Neural crest cell (in vitro differentiated cells): Measurements from ENCODE around the gene KNCN. TPM values are rescaled to one million over a fixed set of nuclear protein-coding genes. Genes with fewer than 3 reads are reported as not detected.
A peak's percentile ranks its signal among the peaks of the same experiment; 100 is the strongest.

Experiments
- DNase-seq: peaks from one replicate; pipeline ENCODE4 v3.0.0; 2021; ENCODE audit warnings: low read depth, mixed read lengths, low spot score
- H3K27ac Mint-ChIP-seq: one replicate; pipeline ENCODE4 v1.8.0; 2021; ENCODE audit warnings: mild to moderate bottlenecking, mixed read lengths; ENCODE audit not compliant: unreplicated experiment
- H3K27me3 Mint-ChIP-seq: 2 replicates; pipeline ENCODE4 v1.8.0; 2021; ENCODE audit warnings: low read depth, mild to moderate bottlenecking, mixed read lengths
- H3K36me3 Mint-ChIP-seq: 2 replicates; pipeline ENCODE4 v1.8.0; 2021; ENCODE audit warnings: low read depth, mild to moderate bottlenecking, mixed read lengths
- H3K4me1 Mint-ChIP-seq: 2 replicates; pipeline ENCODE4 v1.8.0; 2021; ENCODE audit warnings: mixed read lengths
- H3K4me3 Mint-ChIP-seq: one replicate; pipeline ENCODE4 v1.8.0; 2021; ENCODE audit warnings: mild to moderate bottlenecking, mixed read lengths
- H3K9me3 Mint-ChIP-seq: 2 replicates; pipeline ENCODE4 v1.8.0; 2021; ENCODE audit warnings: mixed read lengths
- CTCF ChIP-seq: fragments of 200-600 bp; sonication (generic); conservative IDR thresholded peaks from 2 replicates; pipeline ENCODE4 v1.5.0; 2021; ENCODE audit warnings: antibody characterized with exemption, mild to moderate bottlenecking
- total RNA-seq: library from RNA; stranded (reverse); gene quantifications from 2 replicates; pipeline ENCODE4 v1.2.1, GENCODE V29; 2021

The KNCN gene
- total RNA-seq, 1 donor from 2014 or later, result not detected

- no peak for DNase-seq
- H3K27me3 Mint-ChIP-seq, result peaks cover 74% of the 10 kb centered on the region
- H3K27ac Mint-ChIP-seq, result no peak overlapping the region
- no peak overlapping the region for H3K4me3 Mint-ChIP-seq
- peaks cover 8% of the 10 kb centered on the region for H3K9me3 Mint-ChIP-seq
- H3K36me3 Mint-ChIP-seq, result no peaks in the 10 kb centered on the region
- no peak for TF ChIP-seq CTCF
- peaks cover 4% of the 10 kb centered on the region for H3K4me1 Mint-ChIP-seq
These were observed 14.9 kb downstream of the KNCN start for GRCh38 chr1:46536527-46536926.

- TF ChIP-seq CTCF, result peak; percentile 50
- H3K36me3 Mint-ChIP-seq, result no peaks in the 10 kb centered on the region
- H3K9me3 Mint-ChIP-seq, result peaks cover 8% of the 10 kb centered on the region
- H3K4me1 Mint-ChIP-seq, result peaks cover 4% of the 10 kb centered on the region
- no peak for DNase-seq
- H3K27me3 Mint-ChIP-seq, result peaks cover 71% of the 10 kb centered on the region
- H3K4me3 Mint-ChIP-seq, result no peak overlapping the region
- no peak overlapping the region for H3K27ac Mint-ChIP-seq
These were observed 16.4 kb downstream of the KNCN start for GRCh38 chr1:46535063-46535462.

GRCh38 chr1:46533179-46533864, 18.1 kb downstream of the KNCN start:
- H3K9me3 Mint-ChIP-seq, result peaks cover 8% of the 10 kb centered on the region

GRCh38 chr1:46532498-46533178, 18.8 kb downstream of the KNCN start:
- peak; percentile 74 for DNase-seq
- Mint-ChIP-seq H3K9me3 (peaks cover 8% of the 10 kb centered on the region), H3K4me1 (peaks cover 12% of the 10 kb centered on the region), H3K27ac (no peak overlapping the region), H3K4me3 (no peak overlapping the region), H3K27me3 (peaks cover 80% of the 10 kb centered on the region), H3K36me3 (no peaks in the 10 kb centered on the region)
- peak; percentile 80 for TF ChIP-seq CTCF

More at GRCh38 chr1:46533179-46533864, 18.1 kb downstream of the KNCN start:
- peak; percentile 36 for DNase-seq
- peak overlapping the region; percentile 80 for H3K4me3 Mint-ChIP-seq
- no peak for TF ChIP-seq CTCF
- H3K27ac Mint-ChIP-seq, result no peak overlapping the region
- H3K27me3 Mint-ChIP-seq, result peaks cover 76% of the 10 kb centered on the region
- H3K36me3 Mint-ChIP-seq, result no peaks in the 10 kb centered on the region
- peaks cover 5% of the 10 kb centered on the region for H3K4me1 Mint-ChIP-seq

GRCh38 chr1:46532095-46532494, 19.4 kb downstream of the KNCN start:
- Mint-ChIP-seq H3K27me3 (peaks cover 81% of the 10 kb centered on the region), H3K27ac (no peak overlapping the region), H3K4me3 (no peak overlapping the region)

More at GRCh38 chr1:46532095-46532494, 19.4 kb downstream of the KNCN start:
- peaks cover 17% of the 10 kb centered on the region for H3K4me1 Mint-ChIP-seq
- no peak for DNase-seq
- TF ChIP-seq CTCF, result no peak
- peaks cover 7% of the 10 kb centered on the region for H3K9me3 Mint-ChIP-seq
- H3K36me3 Mint-ChIP-seq, result no peaks in the 10 kb centered on the region
